ENCODE data around the gene LRCH1.

LRCH1 gene

DNA sequence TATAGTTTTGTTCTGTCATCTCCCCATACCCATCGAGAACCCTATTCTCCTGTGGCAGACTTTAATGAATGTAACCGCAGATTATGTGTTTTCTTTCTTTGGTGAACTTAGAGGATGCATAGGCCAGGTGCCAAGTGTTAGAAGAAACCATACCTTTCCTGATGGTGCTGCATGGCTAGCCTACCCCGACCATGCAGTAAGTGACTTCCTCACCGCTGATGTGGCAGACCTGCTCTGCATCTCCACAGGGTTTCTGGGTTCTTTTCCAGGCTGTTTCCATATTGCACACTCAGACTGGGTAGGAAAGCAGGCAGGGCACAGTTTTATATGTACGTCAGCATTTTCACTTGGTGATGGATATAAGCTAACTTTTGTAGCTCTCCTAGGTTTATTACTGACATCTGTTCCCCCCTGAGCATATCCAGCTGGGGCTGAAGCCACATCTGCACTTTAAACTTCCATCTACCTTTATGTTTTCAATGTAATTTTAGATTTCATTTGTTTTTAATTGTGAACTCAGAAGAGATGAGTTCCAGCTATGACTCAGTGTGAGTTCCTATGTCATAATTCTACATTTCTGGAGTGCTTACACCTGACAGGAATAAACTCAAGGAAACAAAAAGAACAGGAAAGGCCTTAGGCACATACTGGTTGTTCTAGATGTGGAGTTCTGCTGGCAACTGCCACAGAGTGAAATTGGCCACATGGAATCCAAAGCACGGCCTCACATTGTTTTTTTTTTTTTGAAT is 42.3 kb downstream of the LRCH1 start:
- DNase-seq, result no peak

DNA sequence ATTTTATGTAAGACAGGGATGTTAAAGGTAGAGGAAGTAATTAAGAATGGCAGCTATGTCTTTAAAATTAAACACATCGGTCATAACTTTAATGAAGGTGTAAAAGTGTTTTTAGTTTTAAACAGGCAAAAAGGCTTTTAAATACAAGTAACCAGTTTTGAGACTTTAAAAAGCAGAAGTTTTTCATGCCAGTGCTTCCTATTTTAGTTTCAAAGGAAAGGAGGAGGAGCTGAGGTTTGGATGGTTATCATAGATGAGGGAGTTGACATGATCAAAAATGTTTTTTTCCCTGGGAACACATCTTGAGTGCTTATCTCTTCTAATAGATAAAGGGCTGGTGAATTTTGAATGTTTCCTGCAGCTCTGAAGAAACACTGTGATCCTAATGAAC is 42.9 kb downstream of the LRCH1 start:
- DNase-seq, result peak; percentile 79

DNA sequence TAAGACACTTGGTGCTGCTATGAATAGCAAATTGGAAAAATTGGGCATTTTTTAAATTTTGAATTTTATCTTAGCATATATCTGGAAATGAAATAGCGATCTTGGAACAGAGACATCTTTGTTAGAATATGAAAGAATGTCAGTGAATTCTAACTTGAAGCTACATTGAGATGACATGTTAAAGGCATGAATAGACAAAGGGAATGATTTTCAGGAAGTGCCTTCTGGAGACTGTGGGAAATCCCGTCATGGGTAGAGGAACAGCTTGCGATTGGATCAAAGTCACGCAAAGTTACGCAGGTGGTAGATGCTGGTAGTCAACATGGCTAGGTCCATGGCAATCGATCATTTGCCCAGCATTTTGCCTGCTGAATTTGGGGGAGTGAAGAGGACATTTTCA is 43.5 kb downstream of the LRCH1 start:
- DNase-seq, result no peak

DNA sequence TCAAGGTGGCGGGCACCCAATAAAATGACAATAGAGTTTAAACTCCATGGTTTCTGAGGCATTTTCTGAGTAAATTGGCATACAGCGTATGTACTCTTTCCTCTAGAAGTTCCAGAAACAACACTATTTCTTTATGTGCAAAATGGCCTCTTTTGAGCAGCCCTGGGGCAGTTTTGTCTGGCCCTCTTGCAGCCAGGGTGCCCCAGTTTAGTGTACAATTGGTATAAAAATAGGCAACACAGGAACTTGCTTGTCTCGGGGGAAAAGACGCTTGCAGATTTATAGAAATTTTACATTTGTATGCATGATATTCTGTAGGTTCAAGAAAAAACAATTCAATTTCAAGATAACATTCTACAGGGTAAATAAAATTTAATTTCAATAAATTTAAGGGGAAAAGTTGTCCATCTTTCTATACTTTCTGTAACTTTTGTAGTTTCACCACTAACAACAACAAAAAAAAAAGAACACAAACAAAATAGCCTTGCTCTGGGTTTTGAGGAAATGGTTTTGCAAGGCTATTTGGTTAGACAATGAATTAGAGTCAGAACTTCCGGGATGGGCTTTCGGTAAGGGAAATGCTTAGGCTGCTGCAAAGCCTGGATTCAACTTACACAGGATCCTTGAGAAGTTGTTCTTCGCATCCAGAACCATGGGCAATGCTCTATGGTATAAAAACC is 45.3 kb downstream of the LRCH1 start:
- DNase-seq, result peak; percentile 89

DNA sequence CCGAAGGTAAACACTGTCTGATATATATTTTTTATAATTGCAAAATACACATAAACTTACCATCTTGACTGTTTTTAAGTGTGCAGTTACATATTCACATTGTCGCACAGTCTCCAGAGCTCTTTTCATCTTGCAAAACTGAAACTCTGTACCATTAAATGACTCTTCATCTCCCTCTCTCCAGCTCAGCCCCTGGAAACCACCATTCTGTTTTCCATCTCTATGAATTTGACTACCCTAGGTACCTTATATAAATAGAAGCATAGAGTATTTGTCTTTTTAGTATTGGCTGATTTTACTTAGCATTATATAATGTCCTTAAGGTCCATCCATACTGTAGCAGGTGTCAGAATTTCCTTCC is 45.8 kb downstream of the LRCH1 start:
- DNase-seq, result no peak

DNA sequence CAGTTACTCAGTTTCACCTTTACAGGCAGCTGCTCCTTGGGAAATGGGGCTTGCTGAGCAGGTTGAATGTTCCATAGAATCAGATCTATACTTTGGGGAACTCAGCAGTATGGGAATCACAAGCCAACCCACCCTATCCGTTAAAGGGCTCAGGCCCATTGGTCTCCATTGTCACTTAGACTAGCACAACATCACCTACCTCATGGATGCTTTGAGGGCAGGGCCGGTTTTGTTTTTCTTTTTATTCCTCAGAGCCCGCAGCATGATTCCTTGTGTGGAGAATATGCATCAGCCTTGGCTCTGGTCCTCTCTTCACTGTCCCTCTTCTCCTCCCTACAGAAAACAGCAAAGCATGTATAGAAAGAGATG is 48.0 kb downstream of the LRCH1 start:
- no peak for DNase-seq

DNA sequence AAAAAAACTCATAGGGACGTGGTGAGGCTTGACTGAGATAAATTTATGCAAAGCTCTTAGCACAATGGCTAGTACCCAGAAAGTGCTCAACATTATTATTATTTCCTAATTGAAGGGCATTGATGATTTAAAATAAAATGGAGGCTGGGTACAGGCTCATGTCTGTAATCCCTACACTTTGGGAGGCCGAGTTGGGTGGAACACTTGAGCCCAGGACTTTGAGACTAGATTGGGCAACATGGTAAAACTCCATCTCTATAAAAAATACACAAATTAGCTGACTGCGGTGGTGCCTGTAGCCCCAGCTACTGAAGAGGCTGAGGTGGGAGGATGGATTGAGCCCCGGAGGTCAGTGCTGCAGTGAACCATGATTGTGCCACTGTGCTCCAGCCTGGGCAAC is 49.6 kb downstream of the LRCH1 start:
- no peak for DNase-seq

DNA sequence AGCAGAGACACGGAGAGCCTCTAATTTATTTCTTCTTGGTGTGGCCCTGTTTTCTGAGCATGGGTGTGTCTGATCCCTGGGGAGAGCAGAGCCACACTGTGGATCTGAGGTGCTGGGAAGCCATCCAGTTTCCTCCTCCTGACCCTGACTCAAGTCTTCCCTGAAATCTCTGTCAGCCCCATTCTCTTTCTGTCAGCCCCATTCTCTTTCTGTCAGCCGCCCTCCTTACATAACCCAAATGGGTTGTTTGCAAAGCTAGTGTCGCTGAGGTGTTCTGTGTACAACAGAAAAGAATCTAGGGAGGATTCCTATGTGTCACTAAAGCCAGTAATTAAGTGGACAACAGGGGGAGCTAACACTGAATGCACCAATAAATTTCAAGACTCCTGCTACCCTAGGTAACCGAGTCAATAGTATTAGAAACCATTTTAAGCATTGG is 50.2 kb downstream of the LRCH1 start:
- peak; percentile 13 for DNase-seq

DNA sequence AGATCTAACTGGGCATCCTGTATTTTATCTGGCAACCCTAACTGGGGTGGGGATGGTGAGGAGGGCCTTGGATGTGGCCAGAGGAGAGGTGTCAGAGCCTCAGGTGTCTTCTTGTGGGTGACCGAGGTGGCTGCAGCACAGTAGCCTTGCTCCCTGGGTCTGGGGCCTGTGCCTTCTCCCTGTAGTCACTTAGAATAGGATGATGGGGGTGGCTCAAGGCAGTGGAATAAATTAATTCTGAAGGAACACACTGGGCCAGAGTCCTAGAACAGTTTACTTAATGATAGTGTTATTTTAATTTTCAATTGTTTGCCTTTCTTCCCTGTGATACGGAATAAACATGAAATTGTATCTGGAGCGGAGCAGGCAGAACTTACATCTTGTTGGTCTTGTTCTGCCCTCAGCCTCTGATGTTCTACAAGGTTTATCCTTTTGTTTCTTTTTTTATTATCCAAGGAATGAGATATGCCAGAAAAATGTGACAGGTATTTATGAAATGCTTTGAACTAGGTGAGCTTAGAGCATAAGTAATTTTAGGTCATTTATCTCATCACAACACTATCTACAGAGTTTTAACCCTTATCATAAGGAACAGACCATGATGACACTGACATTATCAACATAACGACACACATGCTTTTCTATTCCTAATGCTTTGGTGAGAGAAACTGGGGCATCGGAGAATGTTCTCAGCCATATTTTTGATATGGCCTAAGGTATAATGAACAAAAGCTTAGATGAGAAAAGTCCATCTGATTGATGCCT is 51.4 kb downstream of the LRCH1 start:
- no peak for DNase-seq

DNA sequence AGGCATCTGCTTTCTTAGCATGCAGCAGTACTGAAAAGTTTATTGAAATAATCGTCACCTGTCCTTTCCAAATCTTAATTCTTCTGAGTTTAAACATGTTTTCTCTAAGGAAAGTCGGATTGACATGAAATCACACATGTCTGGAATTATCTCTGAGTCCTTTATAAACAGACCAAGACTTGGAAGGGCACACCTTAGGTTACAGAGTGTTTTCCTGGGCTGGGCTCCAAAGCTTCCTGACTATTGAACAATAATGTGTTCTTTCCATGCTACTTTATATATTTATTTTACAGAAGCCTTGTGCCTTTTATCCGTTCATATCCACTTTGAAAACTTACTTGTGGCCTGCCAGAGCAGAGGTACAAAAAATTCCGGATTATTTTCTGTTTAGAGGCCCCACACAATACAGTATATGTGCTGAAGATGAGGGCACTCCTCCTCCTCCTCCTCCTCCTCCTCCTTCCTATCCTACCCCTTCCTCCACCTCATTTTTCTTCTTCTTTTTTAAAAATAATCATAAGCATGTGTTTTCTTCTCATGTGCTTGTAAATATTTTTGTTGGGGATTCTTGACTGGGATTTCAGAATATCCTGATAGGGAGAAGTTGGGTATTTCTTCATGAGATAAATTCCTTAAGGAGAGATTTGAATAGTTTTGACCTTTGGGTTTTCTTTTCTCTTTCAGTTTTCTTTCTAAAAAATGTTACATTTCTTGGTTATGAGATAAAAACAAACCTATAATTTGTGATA is 52.3 kb downstream of the LRCH1 start:
- DNase-seq, result no peak

DNA sequence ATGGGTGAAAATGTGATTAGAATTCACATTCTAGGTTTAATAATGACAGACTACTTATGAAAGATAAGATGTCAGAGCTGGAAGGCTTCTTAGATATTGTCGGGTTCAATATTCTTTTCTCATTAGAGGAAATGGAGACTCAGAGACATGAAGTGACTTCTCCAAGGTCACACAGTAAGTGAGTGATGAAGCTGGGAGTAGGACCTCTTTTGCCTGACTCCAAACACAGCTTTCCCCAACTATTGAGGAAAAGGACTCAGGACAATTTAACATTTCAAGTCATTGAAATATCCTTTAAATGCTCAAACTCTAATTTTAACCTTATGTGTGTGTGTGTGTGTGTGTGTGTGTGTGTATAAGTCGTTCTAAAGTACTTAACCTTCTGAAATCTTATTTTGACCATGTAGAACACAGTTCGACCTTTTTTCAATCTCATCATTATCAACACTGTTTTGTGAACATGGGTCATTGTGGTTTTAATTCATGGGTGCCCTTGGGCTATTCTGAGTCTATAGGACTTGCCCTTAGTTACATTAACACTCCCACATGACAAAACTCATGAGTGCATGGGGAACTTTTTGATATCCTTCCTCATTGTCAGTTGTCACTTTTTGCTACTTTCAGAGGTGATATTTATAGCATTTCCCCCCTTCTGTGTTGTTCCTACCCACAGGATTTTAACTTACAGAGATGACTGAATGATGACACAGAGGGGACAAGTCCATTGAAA is 53.0 kb downstream of the LRCH1 start:
- peak; percentile 83 for DNase-seq

DNA sequence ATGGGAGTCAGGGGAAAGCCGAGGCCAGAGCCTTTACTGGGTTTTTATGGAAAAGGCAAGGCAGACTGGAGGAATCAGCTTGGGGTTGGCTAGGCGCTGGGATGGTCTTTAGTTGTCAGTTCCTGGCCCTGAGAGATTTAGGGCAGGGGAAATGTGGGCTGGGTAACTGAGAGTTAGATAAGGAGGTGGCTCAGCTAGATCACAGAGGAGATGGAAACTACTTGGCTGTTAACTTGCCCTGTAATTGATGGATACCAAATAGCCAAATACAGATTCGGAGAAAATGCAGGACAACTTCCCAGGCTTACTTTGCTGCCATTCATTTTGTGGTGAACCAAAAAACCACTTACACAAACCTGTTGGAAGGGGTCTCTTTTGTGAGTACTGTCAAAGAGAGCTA is 54.0 kb downstream of the LRCH1 start:
- DNase-seq, result no peak

DNA sequence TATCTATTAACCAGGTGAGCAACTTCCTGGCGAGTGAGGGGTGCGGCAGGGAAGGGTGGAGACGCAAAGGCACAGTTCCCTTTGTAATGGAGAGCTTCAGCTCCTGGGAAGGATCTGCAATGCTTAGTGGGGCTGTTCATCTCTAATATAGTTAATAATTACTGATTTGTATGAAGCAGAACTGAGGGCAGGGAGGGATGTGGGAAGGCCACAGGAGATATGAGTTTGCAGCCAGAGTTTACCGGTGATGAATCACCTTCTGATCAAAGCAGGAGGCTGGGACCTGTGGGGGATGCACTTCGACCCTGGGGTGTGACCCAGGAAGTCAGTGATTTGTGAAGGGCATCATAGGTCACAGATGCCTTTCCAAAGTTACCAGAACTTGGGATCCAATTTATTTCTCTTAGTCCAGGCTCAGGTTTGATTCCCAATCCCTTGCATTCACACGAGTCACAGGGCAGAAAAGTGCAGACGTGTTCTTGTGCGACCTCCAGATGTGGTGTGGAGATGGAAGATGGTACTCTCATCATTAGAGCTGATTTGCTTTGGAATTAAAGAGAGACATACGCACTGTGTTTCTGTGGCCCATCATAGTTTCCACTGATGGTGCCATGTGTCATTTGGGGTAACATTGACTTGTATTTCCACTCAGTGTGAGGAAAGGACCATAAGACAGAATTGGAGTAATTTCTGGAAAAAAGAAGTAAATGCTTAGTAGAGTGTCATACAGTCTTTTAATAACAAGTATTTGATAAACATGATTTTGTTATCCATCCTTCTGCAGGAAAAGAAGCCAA is 55.0 kb downstream of the LRCH1 start:
- no peak for DNase-seq

DNA sequence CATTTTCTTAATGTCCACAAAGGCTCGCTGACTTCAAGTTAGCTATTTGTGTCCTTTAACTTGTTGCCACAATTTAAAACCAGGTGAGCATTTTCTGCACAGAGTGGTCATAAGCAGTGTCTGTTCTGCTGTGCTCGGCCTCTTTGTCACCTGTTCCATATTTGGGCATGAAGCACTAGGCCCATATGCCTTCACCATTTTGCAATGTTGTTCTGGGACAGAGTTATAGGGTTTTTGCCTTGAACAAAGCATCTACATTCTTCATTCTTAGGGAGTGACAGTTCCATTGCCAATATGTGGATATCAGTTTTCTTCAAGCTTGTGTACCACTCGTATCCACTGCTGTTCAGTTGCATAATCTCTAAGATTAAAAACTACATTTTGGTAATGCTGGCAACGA is 56.1 kb downstream of the LRCH1 start:
- DNase-seq, result no peak

DNA sequence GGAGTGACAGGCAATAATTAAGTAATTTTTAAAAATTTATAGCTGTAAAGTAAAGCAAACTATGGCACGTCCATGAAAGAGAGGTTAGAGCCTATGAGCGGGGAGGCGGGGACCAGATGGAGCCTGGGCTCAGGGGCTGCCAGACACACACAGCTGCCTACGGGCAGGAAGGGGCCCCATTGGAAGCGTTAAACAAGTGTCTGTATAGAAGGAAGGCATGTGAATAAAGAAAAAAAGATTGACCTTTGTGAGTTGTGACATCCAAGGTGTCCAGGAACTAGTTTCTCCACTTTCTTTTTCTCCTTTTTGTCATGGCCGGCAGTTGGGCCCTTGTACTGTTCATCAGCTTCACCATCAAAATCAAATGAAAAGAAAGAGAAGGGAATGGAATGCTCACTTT is 56.8 kb downstream of the LRCH1 start:
- DNase-seq, result no peak

DNA sequence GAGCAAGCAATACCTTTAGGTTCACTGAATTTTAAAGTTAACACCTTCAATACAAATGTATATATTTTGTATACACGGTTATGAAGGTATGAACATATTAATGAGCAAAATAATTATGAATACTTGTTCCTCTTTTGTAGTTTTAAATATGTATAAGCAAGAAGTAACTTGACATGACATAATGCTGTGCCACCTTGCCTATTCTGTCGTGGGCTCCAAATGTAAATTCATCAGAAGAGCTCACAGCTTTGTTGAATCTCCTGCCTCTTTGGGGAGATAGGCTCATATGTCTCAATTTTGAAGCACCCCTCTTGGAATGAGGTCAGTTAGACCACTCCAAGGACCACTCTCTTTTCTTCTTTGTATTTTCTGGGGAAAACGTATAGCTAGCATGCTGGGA is 59.3 kb downstream of the LRCH1 start:
- DNase-seq, result no peak

DNA sequence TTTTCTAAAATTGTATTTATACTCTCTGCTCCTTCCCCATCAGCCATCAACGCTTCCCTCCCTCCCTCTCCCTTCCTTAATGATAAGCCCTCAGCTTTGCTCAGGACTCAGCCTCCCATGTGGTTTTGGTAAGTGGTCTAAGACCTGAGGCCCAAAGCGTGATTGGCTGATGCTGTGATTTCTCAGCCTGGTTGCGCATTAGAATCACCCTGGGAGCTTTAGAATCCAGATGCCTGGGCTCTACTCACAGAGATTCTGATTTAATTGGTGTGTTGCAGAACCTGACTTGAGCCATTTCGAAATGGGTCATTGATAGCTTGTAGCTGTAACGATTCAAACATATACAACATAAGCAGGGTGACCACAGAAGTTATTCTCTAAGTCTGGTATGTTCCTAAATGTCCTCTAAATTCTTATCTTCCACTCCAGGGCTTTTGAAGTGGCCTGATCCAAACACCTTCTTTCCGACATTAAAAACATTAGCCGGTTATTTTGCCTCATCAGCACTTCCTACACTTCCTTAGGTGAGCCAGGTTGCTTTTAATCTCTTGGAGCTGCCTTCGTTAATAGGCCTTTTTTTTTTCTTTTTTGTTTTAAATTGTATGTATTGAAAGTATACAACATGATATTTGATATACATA is 60.6 kb downstream of the LRCH1 start:
- no peak for DNase-seq

DNA sequence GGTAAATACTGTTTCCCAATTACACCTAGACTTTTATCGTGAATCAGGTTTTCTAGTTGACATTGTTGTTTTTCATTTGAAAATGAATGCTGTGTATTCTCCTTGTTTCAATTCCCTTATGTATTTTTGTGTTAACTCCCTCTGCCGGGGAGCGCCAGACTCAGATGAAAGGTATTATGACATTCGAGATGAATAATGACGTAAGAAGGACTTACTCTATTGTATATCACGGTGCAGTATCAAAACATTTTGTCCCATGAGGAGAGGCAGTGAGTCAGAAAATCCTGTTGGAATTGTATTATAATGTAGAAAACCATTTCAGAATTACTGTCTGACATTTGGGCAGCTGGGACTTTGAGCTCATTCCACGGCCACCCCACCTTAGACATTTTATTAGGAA is 61.6 kb downstream of the LRCH1 start:
- DNase-seq, result peak; percentile 54

DNA sequence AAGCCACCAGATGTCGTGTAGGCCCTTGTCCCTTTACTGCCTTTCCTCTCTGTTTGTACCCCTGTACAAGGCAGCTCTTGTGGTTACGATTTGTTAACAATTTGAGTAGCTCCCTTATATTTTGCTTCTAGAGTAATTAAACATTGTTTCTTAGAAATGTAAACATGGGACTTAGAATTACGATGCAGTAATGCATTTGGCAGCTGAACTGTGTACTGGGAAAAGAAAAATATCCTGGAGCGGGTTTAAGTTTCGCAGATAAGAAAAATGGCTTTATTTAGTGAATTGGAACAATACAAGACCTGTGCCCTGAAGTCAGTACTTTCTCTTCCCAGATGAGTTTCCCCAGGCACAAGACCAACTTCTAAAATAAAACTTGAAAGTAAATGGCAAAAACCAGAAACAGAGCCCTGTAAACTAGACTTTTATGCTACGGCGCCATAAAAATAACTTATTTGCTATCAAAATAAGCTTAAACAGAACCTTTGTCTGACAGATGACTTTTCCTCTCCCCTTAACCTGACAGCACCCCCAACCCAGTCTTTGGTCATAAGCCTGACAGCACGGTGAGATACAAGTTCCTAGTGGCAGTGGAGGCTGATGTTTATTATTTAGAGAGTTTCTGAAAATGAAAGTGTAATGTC is 63.0 kb downstream of the LRCH1 start:
- DNase-seq, result no peak

DNA sequence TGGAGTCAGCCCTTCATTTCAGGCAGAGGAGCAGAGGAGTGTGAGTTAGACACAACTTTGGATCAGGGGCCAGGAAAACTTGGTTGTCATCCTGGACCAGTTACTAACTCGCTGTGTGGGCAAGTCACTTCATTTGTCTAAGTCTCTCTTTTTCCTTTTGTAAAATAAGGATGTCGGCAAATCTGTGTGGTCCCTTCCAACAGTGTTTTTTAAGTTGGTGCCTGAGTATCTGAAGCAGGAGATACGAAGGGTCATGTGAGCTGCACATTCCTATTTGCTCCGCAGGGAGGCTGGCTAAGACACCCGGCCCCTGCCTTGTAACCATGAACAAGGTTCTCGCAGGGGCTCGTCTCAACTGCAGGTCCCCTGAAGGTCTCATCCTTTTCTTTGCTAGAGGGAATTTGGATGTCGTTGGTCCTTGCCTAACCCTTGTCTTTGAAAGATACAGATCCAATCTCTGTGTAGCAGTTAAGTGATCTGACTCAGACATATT is 64.3 kb downstream of the LRCH1 start:
- DNase-seq, result no peak

DNA sequence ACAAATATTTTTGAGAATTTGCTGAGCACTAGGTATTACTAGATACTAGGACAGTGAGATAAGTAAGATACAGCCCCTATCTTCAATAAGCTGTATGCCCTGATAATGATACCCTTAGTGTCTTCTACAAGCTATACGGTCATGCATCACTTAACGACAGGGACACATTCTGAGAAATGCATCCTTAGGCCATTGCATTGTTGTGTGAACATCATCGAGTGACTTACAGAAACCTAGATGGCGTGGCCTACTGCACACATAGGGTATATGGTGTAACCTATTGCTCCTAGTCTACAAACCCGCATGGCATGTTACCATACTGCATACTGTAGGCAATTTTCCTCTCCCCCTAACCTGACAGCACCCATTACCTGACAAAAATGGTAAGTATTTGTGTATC is 64.9 kb downstream of the LRCH1 start:
- DNase-seq, result no peak
